Thoracic aorta (tissue), 2 donors: ENCODE results near the gene B3GNT9. TPM values are rescaled to one million over a fixed set of nuclear protein-coding genes. Genes with fewer than 3 reads are reported as not detected.

Experiments used
- ATAC-seq: fragments of 150-250 bp; one replicate; pipeline ENCODE4 v1.8.0; 2017; ENCODE audit warnings: low read depth; ENCODE audit not compliant: insufficient number of reproducible peaks, low FRiP score
- DNase-seq: peaks from one replicate; pipeline ENCODE4 v3.0.0-alpha.2; 2020; ENCODE audit warnings: low spot score
- H3K27ac ChIP-seq, 2 donors: fragments of 200-600 bp; sonication (generic); 1 replicate in 1 of 2; 2 replicates in 1 of 2; pipeline ENCODE4 v1.5.1; 2016; ENCODE audit warnings: mild to moderate bottlenecking in 2 of 2, moderate library complexity in 2 of 2
- H3K27me3 ChIP-seq: fragments of 200-600 bp; sonication (generic); replicated peaks from 2 replicates; pipeline ENCODE4 v1.6.0; 2016; ENCODE audit warnings: mild to moderate bottlenecking; ENCODE audit not compliant: insufficient read depth
- H3K36me3 ChIP-seq: fragments of 200-600 bp; sonication (generic); one replicate; pipeline ENCODE4 v1.5.1; 2016
- H3K4me1 ChIP-seq, 2 donors: fragments of 200-600 bp; sonication (generic); 1 replicate in 1 of 2; 2 replicates in 1 of 2; pipeline versions ENCODE4 v1.5.1 to v1.6.0; 2016; ENCODE audit warnings: low read depth in 2 of 2, mild to moderate bottlenecking in 1 of 2; ENCODE audit not compliant: control insufficient read depth in 1 of 2
- H3K4me3 ChIP-seq: fragments of 200-600 bp; sonication (generic); 2 replicates; pipeline ENCODE4 v1.5.1; 2016; ENCODE audit warnings: mild to moderate bottlenecking
- H3K9me3 ChIP-seq: fragments of 200-600 bp; sonication (generic); 2 replicates; pipeline ENCODE4 v1.5.1; 2016
- CTCF ChIP-seq: fragments of 200-600 bp; sonication (generic); IDR thresholded peaks from one replicate; pipeline ENCODE4 v1.5.1; 2019; ENCODE audit warnings: antibody characterized with exemption
- total RNA-seq, 2 donors: library from RNA; depleted of rRNA; stranded (reverse); fragments of >200 nt; gene quantifications; one replicate each; pipeline versions ENCODE4 v1.1.0 to v1.2.3, GENCODE V29; 2016

The B3GNT9 gene
- total RNA-seq, 2 donors from 2014 or later: 33.5 to 59.6 TPM

GRCh38 chr16:67185651-67186134 is 34.9 kb upstream of the B3GNT9 start:
- no peaks in the 10 kb centered on the region for H3K36me3 ChIP-seq
- TF ChIP-seq CTCF: no peak
- no peaks in the 10 kb centered on the region for H3K9me3 ChIP-seq
- peaks cover 11 to 31% of the 10 kb centered on the region in 2 donors for H3K4me1 ChIP-seq
- peak overlapping the region; percentile 90 for H3K4me3 ChIP-seq
- DNase-seq: no peak
- no peaks in the 10 kb centered on the region for H3K27me3 ChIP-seq
- no peak for ATAC-seq
- H3K27ac ChIP-seq: no peak overlapping the region

GRCh38 chr16:67184995-67185650 is 34.3 kb upstream of the B3GNT9 start:
- DNase-seq (peak; percentile 79), ATAC-seq (no peak)
- peak overlapping the region in 1 of 2 donors; percentile 89 for H3K27ac ChIP-seq
- H3K4me3 ChIP-seq: peak overlapping the region; percentile 90
- peak; percentile 85 for TF ChIP-seq CTCF
- H3K4me1 ChIP-seq: peaks cover 11 to 31% of the 10 kb centered on the region in 2 donors
- H3K9me3 ChIP-seq: no peaks in the 10 kb centered on the region
- H3K36me3 ChIP-seq: no peaks in the 10 kb centered on the region
- no peaks in the 10 kb centered on the region for H3K27me3 ChIP-seq

- no peaks in the 10 kb centered on the region for H3K27me3 ChIP-seq
- peak overlapping the region; percentile 84 to 89 for H3K27ac ChIP-seq
- ATAC-seq (no peak), DNase-seq (no peak)
- peak overlapping the region; percentile 90 for H3K4me3 ChIP-seq
- no peak for TF ChIP-seq CTCF
- H3K9me3 ChIP-seq: no peaks in the 10 kb centered on the region
- H3K4me1 ChIP-seq: peaks cover 11 to 31% of the 10 kb centered on the region in 2 donors
- H3K36me3 ChIP-seq: no peaks in the 10 kb centered on the region
These were observed 33.7 kb upstream of the B3GNT9 start for GRCh38 chr16:67184453-67184994.

GRCh38 chr16:67183627-67184452 is 33.0 kb upstream of the B3GNT9 start, which contains the start of gene MATCAP1:
MATCAP1 (minus strand) TSS chr16:67183963; CDS start chr16:67180610, 3,353 bp downstream.
- peaks cover 11 to 33% of the 10 kb centered on the region in 2 donors for H3K4me1 ChIP-seq
- ATAC-seq: peak; percentile 98
- TF ChIP-seq CTCF: no peak

GRCh38 chr16:67183284-67183626 is 32.5 kb upstream of the B3GNT9 start:
- ATAC-seq (no peak), DNase-seq (no peak)
- no peaks in the 10 kb centered on the region for H3K36me3 ChIP-seq
- TF ChIP-seq CTCF: no peak
- H3K27me3 ChIP-seq: no peaks in the 10 kb centered on the region
- peaks cover 16 to 39% of the 10 kb centered on the region in 2 donors for H3K4me1 ChIP-seq
- H3K4me3 ChIP-seq: peak overlapping the region; percentile 90
- H3K27ac ChIP-seq: peak overlapping the region; percentile 84 to 89
- H3K9me3 ChIP-seq: no peaks in the 10 kb centered on the region

More at GRCh38 chr16:67183627-67184452, 33.0 kb upstream of the B3GNT9 start, which contains the start of gene MATCAP1:
- Histone ChIP-seq H3K9me3 (no peaks in the 10 kb centered on the region), H3K4me3 (peak within 1 kb of the TSS; percentile 90), H3K27ac (peak within 1 kb of the TSS; percentile 84 to 89), H3K27me3 (no peaks in the 10 kb centered on the region), H3K36me3 (no peaks in the 10 kb centered on the region)
- DNase-seq: peak; percentile 92
